HFFc6 (cell line): ENCODE results near the gene EEF1G. TPM values are rescaled to one million over a fixed set of nuclear protein-coding genes. Genes with fewer than 3 reads are reported as not detected.

Experiments used
- DNase-seq: peaks from one replicate; pipeline ENCODE4 v3.0.0-alpha.2; 2018
- H3K27ac Mint-ChIP-seq: 2 replicates; pipeline ENCODE4 v1.8.0; 2020; ENCODE audit warnings: mild to moderate bottlenecking, mixed read lengths
- H3K27me3 Mint-ChIP-seq: 2 replicates; pipeline ENCODE4 v1.8.0; 2021; ENCODE audit warnings: mild to moderate bottlenecking, moderate library complexity, mixed read lengths; ENCODE audit not compliant: insufficient read depth
- H3K36me3 Mint-ChIP-seq: 2 replicates; pipeline ENCODE4 v1.8.0; 2021; ENCODE audit warnings: low read depth, mixed read lengths
- H3K4me1 Mint-ChIP-seq: 2 replicates; pipeline ENCODE4 v1.8.0; 2020; ENCODE audit warnings: low read depth, mixed read lengths
- H3K4me3 Mint-ChIP-seq: 2 replicates; pipeline ENCODE4 v1.8.0; 2020; ENCODE audit warnings: mild to moderate bottlenecking, moderate library complexity, mixed read lengths
- H3K9me3 Mint-ChIP-seq: 2 replicates; pipeline ENCODE4 v1.8.0; 2020; ENCODE audit warnings: mild to moderate bottlenecking, mixed read lengths
- total RNA-seq, 6 experiments: library from RNA; stranded (reverse); fragmentation: NEBNext Ultra II Directional; extraction: Animal tissue kit (Norgen Biotek cat#: 25700); gene quantifications; 2 replicates in 1 of 6; 3 replicates in 5 of 6; pipeline ENCODE4 v1.2.3, GENCODE V29; 2021
- TF ChIP-seq, protein P1 (sequence below): fragments of 200-600 bp; sonication (generic); IDR thresholded peaks from 2 replicates; pipeline ENCODE4 v1.5.0; 2021; ENCODE audit warnings: antibody characterized with exemption, mild to moderate bottlenecking

The EEF1G gene
- total RNA-seq, 6 experiments from 2014 or later, result 1,302 to 1,474 (median 1,327) TPM

DNA sequence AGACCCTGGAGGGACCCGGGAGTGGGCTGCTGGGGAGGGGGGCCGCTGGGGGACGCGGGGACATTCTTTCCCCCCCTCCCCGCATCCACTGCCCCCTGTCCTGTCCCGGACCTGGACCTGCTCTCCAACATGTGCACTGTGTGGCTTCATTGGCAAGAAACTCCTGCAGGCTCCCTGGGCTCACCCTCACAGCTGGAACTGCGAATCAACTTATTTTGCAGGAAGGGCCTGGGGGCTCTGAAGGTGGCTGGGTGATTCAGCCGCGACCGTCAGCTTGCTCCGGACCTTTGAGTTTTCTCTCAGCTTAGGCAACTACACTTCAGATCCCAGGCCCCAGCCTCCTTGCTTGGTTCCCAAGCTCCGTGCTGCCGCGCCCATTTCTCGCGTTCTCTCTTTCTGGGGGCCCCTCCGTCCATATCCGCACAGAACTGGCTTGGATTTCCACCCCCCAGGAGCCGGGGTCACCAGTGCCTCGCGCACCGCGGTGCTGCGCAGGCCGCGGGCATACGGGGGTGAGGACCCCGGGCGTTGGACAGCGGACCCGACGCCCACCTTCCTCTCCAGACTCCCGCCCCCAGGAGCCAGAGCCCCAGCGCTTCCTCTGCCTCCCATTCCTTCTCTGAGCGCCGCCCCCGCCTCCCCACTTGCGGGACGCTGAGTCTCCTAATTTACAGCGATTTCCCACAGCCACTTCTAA, 26.6 kb downstream of the EEF1G start:
- Mint-ChIP-seq H3K27me3 (peaks cover 14% of the 10 kb centered on the region), H3K36me3 (peaks cover 28% of the 10 kb centered on the region), H3K4me1 (peaks cover 38% of the 10 kb centered on the region), H3K27ac (peak overlapping the region; percentile 81), H3K4me3 (peak overlapping the region; percentile 98), H3K9me3 (no peaks in the 10 kb centered on the region)
- TF ChIP-seq, protein P1, sequence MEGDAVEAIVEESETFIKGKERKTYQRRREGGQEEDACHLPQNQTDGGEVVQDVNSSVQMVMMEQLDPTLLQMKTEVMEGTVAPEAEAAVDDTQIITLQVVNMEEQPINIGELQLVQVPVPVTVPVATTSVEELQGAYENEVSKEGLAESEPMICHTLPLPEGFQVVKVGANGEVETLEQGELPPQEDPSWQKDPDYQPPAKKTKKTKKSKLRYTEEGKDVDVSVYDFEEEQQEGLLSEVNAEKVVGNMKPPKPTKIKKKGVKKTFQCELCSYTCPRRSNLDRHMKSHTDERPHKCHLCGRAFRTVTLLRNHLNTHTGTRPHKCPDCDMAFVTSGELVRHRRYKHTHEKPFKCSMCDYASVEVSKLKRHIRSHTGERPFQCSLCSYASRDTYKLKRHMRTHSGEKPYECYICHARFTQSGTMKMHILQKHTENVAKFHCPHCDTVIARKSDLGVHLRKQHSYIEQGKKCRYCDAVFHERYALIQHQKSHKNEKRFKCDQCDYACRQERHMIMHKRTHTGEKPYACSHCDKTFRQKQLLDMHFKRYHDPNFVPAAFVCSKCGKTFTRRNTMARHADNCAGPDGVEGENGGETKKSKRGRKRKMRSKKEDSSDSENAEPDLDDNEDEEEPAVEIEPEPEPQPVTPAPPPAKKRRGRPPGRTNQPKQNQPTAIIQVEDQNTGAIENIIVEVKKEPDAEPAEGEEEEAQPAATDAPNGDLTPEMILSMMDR, result no peak
- peak; percentile 63 for DNase-seq

DNA sequence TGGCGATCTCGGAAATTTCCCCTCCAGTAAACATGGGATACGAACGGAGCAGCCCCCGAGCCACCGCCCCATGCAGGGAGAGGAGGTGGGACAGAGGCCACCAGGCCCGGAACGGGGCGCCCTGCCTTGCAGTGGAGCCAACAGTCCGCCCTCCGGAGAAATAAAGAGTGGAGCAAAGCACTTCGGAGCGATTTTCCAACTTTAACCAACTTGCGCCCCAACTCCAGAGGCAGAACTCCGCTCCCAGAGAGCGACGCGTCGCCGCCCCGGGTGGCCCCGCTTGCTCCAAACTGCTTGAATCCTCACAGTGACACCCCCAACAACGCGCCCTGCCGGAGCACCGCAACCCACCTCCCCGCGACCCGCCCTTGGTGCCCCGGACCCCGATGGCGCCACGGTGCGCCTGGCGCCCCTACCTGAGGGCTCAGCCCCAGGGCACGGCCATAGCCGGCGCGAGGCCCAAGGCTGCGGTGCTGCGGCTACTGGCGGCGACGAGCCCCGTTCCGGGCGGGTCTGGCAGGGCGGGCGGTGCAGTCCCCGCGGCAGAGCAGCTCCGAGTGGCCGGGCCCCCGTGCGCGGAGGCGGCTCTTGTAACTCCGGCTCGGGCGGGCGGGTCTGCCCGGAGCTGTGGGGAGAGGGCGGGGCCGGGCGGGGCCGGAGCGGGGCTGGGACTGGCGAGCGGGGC, 27.3 kb downstream of the EEF1G start, which contains the start of gene AHNAK:
TSS of gene AHNAK (minus strand) at position 563 of the 685 bp plus-strand sequence. CDS start 10,708 bp downstream, outside the sequence.
- peak; percentile 65 for DNase-seq
- peak within 1 kb of the TSS; percentile 98 for H3K4me3 Mint-ChIP-seq
- H3K4me1 Mint-ChIP-seq, result peaks cover 38% of the 10 kb centered on the region
- peak within 1 kb of the TSS; percentile 86 for H3K27ac Mint-ChIP-seq
- no peaks in the 10 kb centered on the region for H3K9me3 Mint-ChIP-seq
- H3K36me3 Mint-ChIP-seq, result peaks cover 33% of the 10 kb centered on the region
- H3K27me3 Mint-ChIP-seq, result peaks cover 12% of the 10 kb centered on the region
- TF ChIP-seq, protein P1, result no peak

DNA sequence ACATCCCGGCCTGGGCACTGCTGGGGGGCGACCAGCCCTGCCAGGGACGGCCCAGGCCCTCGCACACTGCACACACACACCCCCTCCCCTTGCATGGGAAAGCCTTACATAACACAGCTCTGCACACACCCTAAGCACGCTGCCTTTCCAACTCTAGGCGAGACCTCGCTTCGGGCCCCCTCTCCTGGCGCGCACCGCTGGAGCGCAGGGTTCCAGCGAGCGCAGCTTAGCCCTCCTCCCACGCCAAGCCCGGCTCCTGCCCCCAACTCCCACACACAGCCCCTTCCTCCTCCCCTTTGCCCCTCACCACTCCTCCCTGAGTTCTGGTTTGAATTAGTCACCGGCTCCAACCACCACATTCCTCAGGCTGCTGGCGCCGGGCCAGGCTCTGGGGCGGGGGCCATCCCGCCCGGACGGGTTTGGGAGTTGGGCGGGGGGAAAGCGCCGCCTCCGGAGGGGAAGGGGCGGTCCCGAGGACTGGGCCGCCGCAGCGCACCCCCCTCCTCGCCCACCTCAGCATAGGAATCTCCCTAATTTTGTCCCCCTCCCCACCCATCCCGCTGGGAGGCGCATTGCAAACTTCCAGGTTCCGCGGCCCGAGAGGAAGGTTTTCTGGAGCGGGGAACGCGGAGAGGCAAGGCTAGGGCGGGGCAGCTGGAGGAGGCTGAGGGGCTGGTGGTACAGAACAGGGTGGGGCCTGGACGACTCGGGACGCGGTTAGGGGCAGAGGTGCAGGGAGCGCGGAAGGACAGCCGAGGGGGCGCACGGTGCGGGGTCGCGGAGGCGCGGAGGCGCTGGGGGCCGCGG, 28.1 kb downstream of the EEF1G start:
- TF ChIP-seq, protein P1, result peak; percentile 39; the same call in 1 of the 2 replicates
- Mint-ChIP-seq H3K4me3 (peak overlapping the region; percentile 98), H3K27ac (peak overlapping the region; percentile 86), H3K27me3 (peaks cover 12% of the 10 kb centered on the region), H3K4me1 (peaks cover 45% of the 10 kb centered on the region), H3K36me3 (peaks cover 37% of the 10 kb centered on the region), H3K9me3 (no peaks in the 10 kb centered on the region)
- DNase-seq, result peak; percentile 85

DNA sequence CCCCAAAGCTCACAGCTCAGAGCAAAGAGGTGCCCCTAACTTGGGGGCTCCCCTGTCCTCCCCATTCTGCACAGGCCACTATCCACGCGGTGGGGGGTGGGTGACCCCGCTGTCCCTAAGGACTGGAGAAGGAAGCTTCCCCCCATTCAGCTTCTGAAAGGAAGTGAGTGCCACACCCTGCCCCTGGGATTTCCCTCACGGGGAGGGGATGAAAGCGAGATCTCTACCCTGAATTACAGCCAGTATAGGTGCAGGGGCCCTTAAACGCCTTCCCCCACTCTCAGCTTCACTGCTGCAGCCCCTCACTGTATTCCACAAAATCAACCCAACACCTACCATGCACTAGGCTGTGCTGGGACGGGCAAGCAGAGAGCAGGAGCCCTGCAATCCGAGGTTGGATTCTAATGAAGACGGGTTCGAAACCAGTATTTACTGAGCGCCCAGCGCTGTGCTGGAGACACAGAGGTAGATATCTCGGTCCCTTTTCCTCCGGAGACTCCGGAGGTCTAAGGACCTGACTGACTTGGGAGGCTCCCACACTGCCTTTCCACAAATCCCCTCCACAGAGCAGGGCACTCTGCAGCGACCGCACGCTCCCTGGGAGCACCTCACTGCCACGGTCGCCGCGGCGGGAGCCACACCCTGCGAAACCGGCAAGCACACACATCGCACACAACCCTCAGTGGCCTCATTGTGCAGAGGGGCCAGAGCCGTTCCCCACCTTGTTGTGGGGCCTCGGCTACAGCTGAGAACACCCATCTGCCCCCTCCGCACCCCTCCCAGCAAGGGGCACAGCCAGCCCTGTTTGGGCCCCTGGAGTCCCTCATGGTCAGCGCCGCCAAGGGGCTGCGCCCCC, 28.9 kb downstream of the EEF1G start:
- H3K36me3 Mint-ChIP-seq, result peaks cover 37% of the 10 kb centered on the region
- no peak for DNase-seq
- peak overlapping the region; percentile 86 for H3K27ac Mint-ChIP-seq
- no peaks in the 10 kb centered on the region for H3K9me3 Mint-ChIP-seq
- TF ChIP-seq, protein P1, result no peak
- H3K27me3 Mint-ChIP-seq, result peaks cover 12% of the 10 kb centered on the region
- H3K4me1 Mint-ChIP-seq, result peaks cover 53% of the 10 kb centered on the region
- peak overlapping the region; percentile 98 for H3K4me3 Mint-ChIP-seq
